WTC11 (cell line): Measurements from ENCODE around the gene TRAPPC3. TPM values are rescaled to one million over a fixed set of nuclear protein-coding genes. Genes with fewer than 3 reads are reported as not detected.

Experiments used
- ATAC-seq: fragments of 200-7000 bp; cut with Tn5 transposase; 2 replicates; pipeline ENCODE4 v1.10.0; 2021; ENCODE audit warnings: mild to moderate bottlenecking, moderate library complexity
- CTCF ChIA-PET: fragments of 300-600 bp; sonication (Branson Sonifier 250); formaldehyde crosslinking; loops from one replicate; lab custom pipeline; 2021; ENCODE audit warnings: antibody characterized with exemption; lab: Charles Lee
- POLR2A ChIA-PET: fragments of 350-600 bp; sonication (Branson Sonifier 250); formaldehyde crosslinking; loops from one replicate; lab custom pipeline; 2021; ENCODE audit warnings: antibody characterized with exemption; lab: Charles Lee
- DNase-seq: peaks from one replicate; pipeline ENCODE4 v3.0.0; 2021; ENCODE audit warnings: low spot score
- H3K27ac Mint-ChIP-seq: 2 replicates; pipeline ENCODE4 v1.8.0; 2021; ENCODE audit warnings: mixed read lengths
- H3K27me3 Mint-ChIP-seq: 2 replicates; pipeline ENCODE4 v1.8.0; 2021; ENCODE audit warnings: low read depth, mild to moderate bottlenecking, moderate library complexity, mixed read lengths
- H3K36me3 Mint-ChIP-seq: 2 replicates; pipeline ENCODE4 v1.8.0; 2021; ENCODE audit warnings: mixed read lengths
- H3K4me1 Mint-ChIP-seq: 2 replicates; pipeline ENCODE4 v1.8.0; 2022; ENCODE audit warnings: mixed read lengths
- H3K4me3 Mint-ChIP-seq: 2 replicates; pipeline ENCODE4 v1.8.0; 2021; ENCODE audit warnings: mild to moderate bottlenecking, moderate library complexity, mixed read lengths
- H3K9me3 Mint-ChIP-seq: 2 replicates; pipeline ENCODE4 v1.8.0; 2021; ENCODE audit warnings: mixed read lengths
- CBFB ChIP-seq: sonication (generic); formaldehyde crosslinking; IDR thresholded peaks from 2 replicates; pipeline ENCODE4 v1.8.1; 2022; ENCODE audit warnings: mild to moderate bottlenecking, low read depth, missing genetic modification reagents
- FOXK1 ChIP-seq: sonication (generic); formaldehyde crosslinking; IDR thresholded peaks from 2 replicates; pipeline ENCODE4 v1.8.0; 2022; ENCODE audit warnings: mild to moderate bottlenecking, moderate library complexity, missing genetic modification reagents
- GABPB1 ChIP-seq: sonication (generic); formaldehyde crosslinking; IDR thresholded peaks from 2 replicates; pipeline ENCODE4 v1.8.1; 2023; ENCODE audit warnings: mild to moderate bottlenecking, missing genetic modification reagents
- KAT7 ChIP-seq: sonication (generic); formaldehyde crosslinking; IDR thresholded peaks from 2 replicates; pipeline ENCODE4 v1.8.1; 2023; ENCODE audit warnings: missing genetic modification reagents, mild to moderate bottlenecking, borderline replicate concordance
- MXD4 ChIP-seq: fragments of 250-450 bp; sonication (Bioruptor Pico); IDR thresholded peaks from 2 replicates; pipeline ENCODE4 v1.8.0; 2021; ENCODE audit warnings: mild to moderate bottlenecking, moderate library complexity, borderline replicate concordance
- NFATC4 ChIP-seq: fragments of 250-450 bp; sonication (Bioruptor Pico); IDR thresholded peaks from 2 replicates; pipeline ENCODE4 v1.9.0; 2021; ENCODE audit warnings: mild to moderate bottlenecking
- NFE2L1 ChIP-seq: sonication (generic); formaldehyde crosslinking; IDR thresholded peaks from 2 replicates; pipeline ENCODE4 v1.8.1; 2023; ENCODE audit warnings: missing genetic modification reagents
- SMAD3 ChIP-seq: sonication (generic); formaldehyde crosslinking; IDR thresholded peaks from 2 replicates; pipeline ENCODE4 v1.8.0; 2022; ENCODE audit warnings: missing genetic modification reagents, mild to moderate bottlenecking, borderline replicate concordance
- ZNF121 ChIP-seq: sonication (generic); formaldehyde crosslinking; IDR thresholded peaks from 2 replicates; pipeline ENCODE4 v1.8.0; 2023; ENCODE audit warnings: missing genetic modification reagents
- ZNF138 ChIP-seq: sonication (generic); formaldehyde crosslinking; conservative IDR thresholded peaks from 2 replicates; pipeline ENCODE4 v1.8.1; 2022; ENCODE audit warnings: mild to moderate bottlenecking, moderate library complexity, missing genetic modification reagents
- ZNF219 ChIP-seq: sonication (generic); formaldehyde crosslinking; IDR thresholded peaks from 2 replicates; pipeline ENCODE4 v1.8.0; 2023; ENCODE audit warnings: missing genetic modification reagents, mild to moderate bottlenecking, borderline replicate concordance
- ZNF263 ChIP-seq: sonication (generic); formaldehyde crosslinking; IDR thresholded peaks from 2 replicates; pipeline ENCODE4 v1.8.1; 2022; ENCODE audit warnings: low read depth, mild to moderate bottlenecking, moderate library complexity, missing genetic modification reagents
- ZNF317 ChIP-seq: sonication (generic); formaldehyde crosslinking; IDR thresholded peaks from 2 replicates; pipeline ENCODE4 v1.8.1; 2023; ENCODE audit warnings: low read depth, mild to moderate bottlenecking, moderate library complexity, missing genetic modification reagents, borderline replicate concordance
- ZNF671 ChIP-seq: fragments of 250-450 bp; sonication (Bioruptor Pico); IDR thresholded peaks from 2 replicates; pipeline ENCODE4 v1.8.0; 2021; ENCODE audit warnings: mild to moderate bottlenecking
- total RNA-seq: library from RNA; stranded (reverse); gene quantifications from 3 replicates; pipeline ENCODE4 v1.2.3, GENCODE V29; 2021
- TF ChIP-seq, protein P1 (sequence below): sonication (generic); formaldehyde crosslinking; IDR thresholded peaks from 2 replicates; pipeline ENCODE4 v1.8.0; 2022; ENCODE audit warnings: mild to moderate bottlenecking, missing genetic modification reagents
- TF ChIP-seq, protein P2 (sequence below): sonication (generic); formaldehyde crosslinking; IDR thresholded peaks from 2 replicates; pipeline ENCODE4 v1.8.1; 2022; ENCODE audit warnings: mild to moderate bottlenecking, moderate library complexity, missing genetic modification reagents
- TF ChIP-seq, protein P3 (sequence below): sonication (generic); formaldehyde crosslinking; IDR thresholded peaks from 2 replicates; pipeline ENCODE4 v1.8.0; 2023; ENCODE audit warnings: missing genetic modification reagents, mild to moderate bottlenecking, borderline replicate concordance
- TF ChIP-seq, protein P4 (sequence below): sonication (generic); formaldehyde crosslinking; IDR thresholded peaks from 2 replicates; pipeline ENCODE4 v1.8.1; 2023; ENCODE audit warnings: mild to moderate bottlenecking, missing genetic modification reagents, moderate library complexity
- TF ChIP-seq, protein P5 (sequence below): fragments of 250-450 bp; sonication (Bioruptor Pico); IDR thresholded peaks from 2 replicates; pipeline ENCODE4 v2.1.2; 2022; ENCODE audit warnings: mild to moderate bottlenecking, moderate library complexity
- TF ChIP-seq, protein P6 (sequence below): fragments of 200-600 bp; IDR thresholded peaks from 2 replicates; pipeline ENCODE4 v1.8.0; 2022; ENCODE audit warnings: antibody characterized with exemption
- TF ChIP-seq, protein P7 (sequence below): sonication (generic); formaldehyde crosslinking; IDR thresholded peaks from 2 replicates; pipeline ENCODE4 v1.8.1; 2023; ENCODE audit warnings: mild to moderate bottlenecking, moderate library complexity, missing genetic modification reagents

Gene TRAPPC3
- total RNA-seq, 1 experiment from 2014 or later, result 48.9 TPM

DNA sequence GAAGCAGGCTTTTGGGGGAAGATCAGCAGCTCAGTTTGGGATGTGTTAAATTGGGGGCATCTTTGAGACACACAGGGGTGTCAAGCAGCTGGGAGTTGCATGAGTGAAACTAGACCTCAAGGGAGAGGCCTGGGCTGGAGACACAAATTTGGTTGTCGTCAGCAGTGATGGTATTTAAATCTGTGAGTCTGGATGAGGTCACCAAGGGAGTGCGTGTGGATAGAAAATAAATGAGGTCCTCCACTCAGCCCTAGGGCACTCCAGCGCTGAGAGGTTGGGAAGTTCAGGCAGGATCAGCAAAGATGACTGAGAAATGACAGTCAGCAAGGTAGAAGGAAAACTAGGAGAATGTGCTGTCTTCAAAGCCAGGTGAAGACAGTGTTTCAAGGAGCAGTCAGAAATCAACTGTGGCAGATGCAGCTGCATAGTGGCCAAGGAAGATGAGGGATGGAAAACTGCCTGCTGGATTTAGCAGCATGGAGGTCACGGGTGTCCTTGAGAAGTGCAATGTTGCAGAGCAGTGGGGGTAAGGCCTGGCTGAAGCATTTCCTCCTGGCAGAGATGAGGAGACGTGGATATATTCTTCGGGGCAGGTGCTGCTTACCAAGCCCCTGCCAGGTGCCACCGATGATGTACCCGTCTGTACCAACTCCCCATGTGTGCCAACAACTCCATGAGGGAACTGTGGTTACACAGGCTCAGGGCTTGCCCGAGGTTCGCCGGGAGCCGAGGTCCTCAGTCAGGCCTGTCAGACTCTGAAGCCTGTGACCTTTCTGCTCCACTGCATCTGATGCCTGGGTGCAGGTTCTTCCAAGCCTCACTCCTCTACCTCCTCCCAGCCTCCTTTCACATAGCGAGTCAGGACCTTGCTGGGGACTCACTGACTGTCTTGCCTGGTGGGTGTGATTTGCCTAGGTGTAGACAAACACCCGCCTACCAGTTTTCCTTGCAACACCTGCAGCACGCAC is 17.9 kb upstream of the TRAPPC3 start:
- ATAC-seq, result no peak
- Mint-ChIP-seq H3K9me3 (no peaks in the 10 kb centered on the region), H3K36me3 (peaks cover 7% of the 10 kb centered on the region), H3K4me1 (peaks cover 3% of the 10 kb centered on the region), H3K27ac (peak overlapping the region; percentile 12), H3K27me3 (no peaks in the 10 kb centered on the region), H3K4me3 (no peak overlapping the region)
- POLR2A ChIA-PET, result no interaction called here
- CTCF ChIA-PET, result interaction anchor here (0.6 to 3.5 kb wide), 3 partner anchors 18 to 129 kb away, joined by 4 to 19 read pairs (median 5); partner anchors contain the start of gene TRAPPC3
- no peak for TF ChIP-seq MXD4 (CRISPR knock-in tag)
- no peak for TF ChIP-seq CBFB (CRISPR knock-in tag)
- TF ChIP-seq, protein P1, sequence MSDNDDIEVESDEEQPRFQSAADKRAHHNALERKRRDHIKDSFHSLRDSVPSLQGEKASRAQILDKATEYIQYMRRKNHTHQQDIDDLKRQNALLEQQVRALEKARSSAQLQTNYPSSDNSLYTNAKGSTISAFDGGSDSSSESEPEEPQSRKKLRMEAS, result no peak
- no peak for TF ChIP-seq SMAD3 (CRISPR knock-in tag)
- TF ChIP-seq, protein P2, sequence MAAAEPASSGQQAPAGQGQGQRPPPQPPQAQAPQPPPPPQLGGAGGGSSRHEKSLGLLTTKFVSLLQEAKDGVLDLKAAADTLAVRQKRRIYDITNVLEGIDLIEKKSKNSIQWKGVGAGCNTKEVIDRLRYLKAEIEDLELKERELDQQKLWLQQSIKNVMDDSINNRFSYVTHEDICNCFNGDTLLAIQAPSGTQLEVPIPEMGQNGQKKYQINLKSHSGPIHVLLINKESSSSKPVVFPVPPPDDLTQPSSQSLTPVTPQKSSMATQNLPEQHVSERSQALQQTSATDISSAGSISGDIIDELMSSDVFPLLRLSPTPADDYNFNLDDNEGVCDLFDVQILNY (CRISPR knock-in tag), result no peak
- no peak for TF ChIP-seq ZNF317
- TF ChIP-seq, protein P3, sequence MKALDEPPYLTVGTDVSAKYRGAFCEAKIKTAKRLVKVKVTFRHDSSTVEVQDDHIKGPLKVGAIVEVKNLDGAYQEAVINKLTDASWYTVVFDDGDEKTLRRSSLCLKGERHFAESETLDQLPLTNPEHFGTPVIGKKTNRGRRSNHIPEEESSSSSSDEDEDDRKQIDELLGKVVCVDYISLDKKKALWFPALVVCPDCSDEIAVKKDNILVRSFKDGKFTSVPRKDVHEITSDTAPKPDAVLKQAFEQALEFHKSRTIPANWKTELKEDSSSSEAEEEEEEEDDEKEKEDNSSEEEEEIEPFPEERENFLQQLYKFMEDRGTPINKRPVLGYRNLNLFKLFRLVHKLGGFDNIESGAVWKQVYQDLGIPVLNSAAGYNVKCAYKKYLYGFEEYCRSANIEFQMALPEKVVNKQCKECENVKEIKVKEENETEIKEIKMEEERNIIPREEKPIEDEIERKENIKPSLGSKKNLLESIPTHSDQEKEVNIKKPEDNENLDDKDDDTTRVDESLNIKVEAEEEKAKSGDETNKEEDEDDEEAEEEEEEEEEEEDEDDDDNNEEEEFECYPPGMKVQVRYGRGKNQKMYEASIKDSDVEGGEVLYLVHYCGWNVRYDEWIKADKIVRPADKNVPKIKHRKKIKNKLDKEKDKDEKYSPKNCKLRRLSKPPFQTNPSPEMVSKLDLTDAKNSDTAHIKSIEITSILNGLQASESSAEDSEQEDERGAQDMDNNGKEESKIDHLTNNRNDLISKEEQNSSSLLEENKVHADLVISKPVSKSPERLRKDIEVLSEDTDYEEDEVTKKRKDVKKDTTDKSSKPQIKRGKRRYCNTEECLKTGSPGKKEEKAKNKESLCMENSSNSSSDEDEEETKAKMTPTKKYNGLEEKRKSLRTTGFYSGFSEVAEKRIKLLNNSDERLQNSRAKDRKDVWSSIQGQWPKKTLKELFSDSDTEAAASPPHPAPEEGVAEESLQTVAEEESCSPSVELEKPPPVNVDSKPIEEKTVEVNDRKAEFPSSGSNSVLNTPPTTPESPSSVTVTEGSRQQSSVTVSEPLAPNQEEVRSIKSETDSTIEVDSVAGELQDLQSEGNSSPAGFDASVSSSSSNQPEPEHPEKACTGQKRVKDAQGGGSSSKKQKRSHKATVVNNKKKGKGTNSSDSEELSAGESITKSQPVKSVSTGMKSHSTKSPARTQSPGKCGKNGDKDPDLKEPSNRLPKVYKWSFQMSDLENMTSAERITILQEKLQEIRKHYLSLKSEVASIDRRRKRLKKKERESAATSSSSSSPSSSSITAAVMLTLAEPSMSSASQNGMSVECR (CRISPR knock-in tag), result no peak
- TF ChIP-seq, protein P4, sequence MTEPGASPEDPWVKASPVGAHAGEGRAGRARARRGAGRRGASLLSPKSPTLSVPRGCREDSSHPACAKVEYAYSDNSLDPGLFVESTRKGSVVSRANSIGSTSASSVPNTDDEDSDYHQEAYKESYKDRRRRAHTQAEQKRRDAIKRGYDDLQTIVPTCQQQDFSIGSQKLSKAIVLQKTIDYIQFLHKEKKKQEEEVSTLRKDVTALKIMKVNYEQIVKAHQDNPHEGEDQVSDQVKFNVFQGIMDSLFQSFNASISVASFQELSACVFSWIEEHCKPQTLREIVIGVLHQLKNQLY (CRISPR knock-in tag), result no peak
- no peak for TF ChIP-seq ZNF121 (CRISPR knock-in tag)
- TF ChIP-seq ZNF138 (CRISPR knock-in tag), result no peak
- TF ChIP-seq, all 79 proteins: peak for 0
- no peak for DNase-seq

DNA sequence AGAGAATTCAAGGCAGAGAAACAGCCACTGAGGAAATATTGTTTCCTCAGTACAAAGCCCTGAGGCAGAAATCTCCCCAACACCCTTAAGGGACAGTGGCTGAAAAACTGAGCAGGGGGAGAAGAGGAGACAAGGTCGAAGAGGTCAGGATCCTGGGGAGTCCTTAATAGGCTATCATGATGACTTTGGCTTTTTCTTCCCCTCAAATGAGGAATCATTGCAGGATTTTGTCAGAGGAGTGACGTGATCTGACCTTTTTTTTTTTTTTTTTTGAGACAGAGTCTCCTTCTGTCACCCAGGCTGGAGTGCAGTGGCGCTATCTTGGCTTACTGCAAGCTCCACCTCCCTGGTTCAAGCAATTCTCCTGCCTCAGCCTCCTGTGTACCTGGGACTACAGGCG is 16.9 kb upstream of the TRAPPC3 start:
- H3K9me3 Mint-ChIP-seq, result no peaks in the 10 kb centered on the region
- no peak for DNase-seq
- ATAC-seq, result no peak
- ChIA-PET CTCF (interaction anchor here (0.6 to 1.6 kb wide), 4 partner anchors 15 to 130 kb away, joined by 3 to 5 read pairs (median 4); partner anchors contain the start of gene TRAPPC3), POLR2A (no interaction called here)
- peaks cover 14% of the 10 kb centered on the region for H3K4me1 Mint-ChIP-seq
- H3K27me3 Mint-ChIP-seq, result no peaks in the 10 kb centered on the region
- H3K27ac Mint-ChIP-seq, result 0 out of 2 replicates have a peak overlapping the region, but pooled peaks have one; percentile 40
- no peak overlapping the region for H3K4me3 Mint-ChIP-seq
- H3K36me3 Mint-ChIP-seq, result peaks cover 1% of the 10 kb centered on the region
- no peak for TF ChIP-seq ZNF219 (CRISPR knock-in tag)
- TF ChIP-seq KAT7 (CRISPR knock-in tag), result no peak
- no peak for TF ChIP-seq ZNF263 (CRISPR knock-in tag)
- TF ChIP-seq, protein P4 (CRISPR knock-in tag), result no peak
- no peak for TF ChIP-seq ZNF671
- TF ChIP-seq, protein P5, sequence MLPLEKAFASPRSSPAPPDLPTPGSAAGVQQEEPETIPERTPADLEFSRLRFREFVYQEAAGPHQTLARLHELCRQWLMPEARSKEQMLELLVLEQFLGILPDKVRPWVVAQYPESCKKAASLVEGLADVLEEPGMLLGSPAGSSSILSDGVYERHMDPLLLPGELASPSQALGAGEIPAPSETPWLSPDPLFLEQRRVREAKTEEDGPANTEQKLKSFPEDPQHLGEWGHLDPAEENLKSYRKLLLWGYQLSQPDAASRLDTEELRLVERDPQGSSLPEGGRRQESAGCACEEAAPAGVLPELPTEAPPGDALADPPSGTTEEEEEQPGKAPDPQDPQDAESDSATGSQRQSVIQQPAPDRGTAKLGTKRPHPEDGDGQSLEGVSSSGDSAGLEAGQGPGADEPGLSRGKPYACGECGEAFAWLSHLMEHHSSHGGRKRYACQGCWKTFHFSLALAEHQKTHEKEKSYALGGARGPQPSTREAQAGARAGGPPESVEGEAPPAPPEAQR (CRISPR knock-in tag), result no peak
- no peak for TF ChIP-seq NFE2L1 (CRISPR knock-in tag)
- TF ChIP-seq FOXK1 (CRISPR knock-in tag), result no peak
- TF ChIP-seq ZNF121 (CRISPR knock-in tag), result no peak
- TF ChIP-seq, protein P6, sequence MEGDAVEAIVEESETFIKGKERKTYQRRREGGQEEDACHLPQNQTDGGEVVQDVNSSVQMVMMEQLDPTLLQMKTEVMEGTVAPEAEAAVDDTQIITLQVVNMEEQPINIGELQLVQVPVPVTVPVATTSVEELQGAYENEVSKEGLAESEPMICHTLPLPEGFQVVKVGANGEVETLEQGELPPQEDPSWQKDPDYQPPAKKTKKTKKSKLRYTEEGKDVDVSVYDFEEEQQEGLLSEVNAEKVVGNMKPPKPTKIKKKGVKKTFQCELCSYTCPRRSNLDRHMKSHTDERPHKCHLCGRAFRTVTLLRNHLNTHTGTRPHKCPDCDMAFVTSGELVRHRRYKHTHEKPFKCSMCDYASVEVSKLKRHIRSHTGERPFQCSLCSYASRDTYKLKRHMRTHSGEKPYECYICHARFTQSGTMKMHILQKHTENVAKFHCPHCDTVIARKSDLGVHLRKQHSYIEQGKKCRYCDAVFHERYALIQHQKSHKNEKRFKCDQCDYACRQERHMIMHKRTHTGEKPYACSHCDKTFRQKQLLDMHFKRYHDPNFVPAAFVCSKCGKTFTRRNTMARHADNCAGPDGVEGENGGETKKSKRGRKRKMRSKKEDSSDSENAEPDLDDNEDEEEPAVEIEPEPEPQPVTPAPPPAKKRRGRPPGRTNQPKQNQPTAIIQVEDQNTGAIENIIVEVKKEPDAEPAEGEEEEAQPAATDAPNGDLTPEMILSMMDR, result no peak
- no peak for TF ChIP-seq GABPB1 (CRISPR knock-in tag)
- no peak for TF ChIP-seq NFATC4
- TF ChIP-seq, protein P7, sequence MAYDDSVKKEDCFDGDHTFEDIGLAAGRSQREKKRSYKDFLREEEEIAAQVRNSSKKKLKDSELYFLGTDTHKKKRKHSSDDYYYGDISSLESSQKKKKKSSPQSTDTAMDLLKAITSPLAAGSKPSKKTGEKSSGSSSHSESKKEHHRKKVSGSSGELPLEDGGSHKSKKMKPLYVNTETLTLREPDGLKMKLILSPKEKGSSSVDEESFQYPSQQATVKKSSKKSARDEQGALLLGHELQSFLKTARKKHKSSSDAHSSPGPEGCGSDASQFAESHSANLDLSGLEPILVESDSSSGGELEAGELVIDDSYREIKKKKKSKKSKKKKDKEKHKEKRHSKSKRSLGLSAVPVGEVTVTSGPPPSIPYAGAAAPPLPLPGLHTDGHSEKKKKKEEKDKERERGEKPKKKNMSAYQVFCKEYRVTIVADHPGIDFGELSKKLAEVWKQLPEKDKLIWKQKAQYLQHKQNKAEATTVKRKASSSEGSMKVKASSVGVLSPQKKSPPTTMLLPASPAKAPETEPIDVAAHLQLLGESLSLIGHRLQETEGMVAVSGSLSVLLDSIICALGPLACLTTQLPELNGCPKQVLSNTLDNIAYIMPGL (CRISPR knock-in tag), result no peak
